ENCODE data around the gene RXFP4.

The RXFP4 gene

GRCh38 chr1:155962599-155963211 lies 21.3 kb downstream of the RXFP4 start:
- DNase-seq = no peak

- DNase-seq = no peak
Observed at GRCh38 chr1:155964193-155964592, 22.8 kb downstream of the RXFP4 start.

GRCh38 chr1:155966135-155966534 lies 24.7 kb downstream of the RXFP4 start:
- DNase-seq = no peak

GRCh38 chr1:155966750-155967149 lies 25.3 kb downstream of the RXFP4 start:
- DNase-seq = no peak

- DNase-seq = no peak
Observed at GRCh38 chr1:155967341-155968050, 26.1 kb downstream of the RXFP4 start.

- DNase-seq = no peak
Observed at GRCh38 chr1:155968051-155968400, 26.6 kb downstream of the RXFP4 start.

GRCh38 chr1:155968670-155969069 lies 27.2 kb downstream of the RXFP4 start:
- DNase-seq = no peak

- DNase-seq = no peak
Observed at GRCh38 chr1:155969377-155969791, 27.9 kb downstream of the RXFP4 start.

GRCh38 chr1:155970531-155971167 lies 29.2 kb downstream of the RXFP4 start:
- DNase-seq = no peak

- no peak for DNase-seq
Observed at GRCh38 chr1:155971910-155972809, 30.7 kb downstream of the RXFP4 start.

- no peak for DNase-seq
Observed at GRCh38 chr1:155973723-155974122, 32.3 kb downstream of the RXFP4 start.

GRCh38 chr1:155974208-155975115 lies 33.0 kb downstream of the RXFP4 start:
- DNase-seq = no peak

GRCh38 chr1:155975375-155976061 lies 34.1 kb downstream of the RXFP4 start:
- no peak for DNase-seq

GRCh38 chr1:155976062-155976912 lies 34.8 kb downstream of the RXFP4 start:
- peak; percentile 63 for DNase-seq

GRCh38 chr1:155976913-155977689 lies 35.7 kb downstream of the RXFP4 start:
- DNase-seq = no peak

GRCh38 chr1:155977690-155978324 lies 36.4 kb downstream of the RXFP4 start:
- DNase-seq = no peak

GRCh38 chr1:155978325-155978972 lies 37.0 kb downstream of the RXFP4 start, which contains the start of gene ARHGEF2:
ARHGEF2 (minus strand) TSS chr1:155978547; CDS start chr1:155978427, 120 bp downstream.
- peak; percentile 49 for DNase-seq

GRCh38 chr1:155978973-155979429 lies 37.6 kb downstream of the RXFP4 start:
- DNase-seq = no peak

Measured in DMS 273 treated with DMSO at 0.1 percent for 48 hours (cell line).